Ovary (tissue), 3 donors: Measurements from ENCODE around the gene ADGRD1.

Experiments used
- POLR2A ChIP-seq: fragments of 450-650 bp; IDR thresholded peaks from one replicate; pipeline ENCODE4 v1.6.1; 2017; ENCODE audit warnings: antibody characterized with exemption, mild to moderate bottlenecking, moderate library complexity
- TF ChIP-seq, protein P1 (sequence below), 3 donors: fragments of 450-650 bp in 2 of 3; fragments of 200-600 bp in 1 of 3; IDR thresholded peaks; one replicate each; pipeline versions ENCODE4 v1.5.1 to v1.8.0; 2016 to 2022; ENCODE audit warnings: antibody characterized with exemption in 3 of 3, mild to moderate bottlenecking in 1 of 3
- donor health status: DM: no; HTN: no; CAD: no.

- TF ChIP-seq, protein P1, sequence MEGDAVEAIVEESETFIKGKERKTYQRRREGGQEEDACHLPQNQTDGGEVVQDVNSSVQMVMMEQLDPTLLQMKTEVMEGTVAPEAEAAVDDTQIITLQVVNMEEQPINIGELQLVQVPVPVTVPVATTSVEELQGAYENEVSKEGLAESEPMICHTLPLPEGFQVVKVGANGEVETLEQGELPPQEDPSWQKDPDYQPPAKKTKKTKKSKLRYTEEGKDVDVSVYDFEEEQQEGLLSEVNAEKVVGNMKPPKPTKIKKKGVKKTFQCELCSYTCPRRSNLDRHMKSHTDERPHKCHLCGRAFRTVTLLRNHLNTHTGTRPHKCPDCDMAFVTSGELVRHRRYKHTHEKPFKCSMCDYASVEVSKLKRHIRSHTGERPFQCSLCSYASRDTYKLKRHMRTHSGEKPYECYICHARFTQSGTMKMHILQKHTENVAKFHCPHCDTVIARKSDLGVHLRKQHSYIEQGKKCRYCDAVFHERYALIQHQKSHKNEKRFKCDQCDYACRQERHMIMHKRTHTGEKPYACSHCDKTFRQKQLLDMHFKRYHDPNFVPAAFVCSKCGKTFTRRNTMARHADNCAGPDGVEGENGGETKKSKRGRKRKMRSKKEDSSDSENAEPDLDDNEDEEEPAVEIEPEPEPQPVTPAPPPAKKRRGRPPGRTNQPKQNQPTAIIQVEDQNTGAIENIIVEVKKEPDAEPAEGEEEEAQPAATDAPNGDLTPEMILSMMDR (IDR thresholded peaks at IDR 0.05): no peak
- no peak for TF ChIP-seq POLR2A
These were observed 109.7 kb downstream of the ADGRD1 start for GRCh38 chr12:131063413-131063812.
